MM.1S (cell line): Measurements from ENCODE around the gene MADD.

Experiments used
- CTCF ChIP-seq: fragments of 300-600 bp; sonication (generic); IDR thresholded peaks from 2 replicates; pipeline ENCODE4 v1.5.1; 2016; ENCODE audit warnings: antibody characterized with exemption, low read length, mixed read lengths
- EZH2phosphoT487 ChIP-seq: fragments of 300-600 bp; sonication (generic); IDR thresholded peaks from 2 replicates; pipeline ENCODE4 v1.6.1; 2018; ENCODE audit warnings: antibody characterized with exemption, low read length

- no peak for TF ChIP-seq CTCF
- TF ChIP-seq EZH2phosphoT487: no peak
These were observed 2.8 kb downstream of the MADD start for GRCh38 chr11:47272706-47273105.
